Measurements from ENCODE around the gene ERF.

ERF gene

GRCh38 chr19:42203700-42204099 lies 51.2 kb downstream of the ERF start:
- DNase-seq (ENCODE audit: low read depth): no peak
- TF ChIP-seq, protein P1, sequence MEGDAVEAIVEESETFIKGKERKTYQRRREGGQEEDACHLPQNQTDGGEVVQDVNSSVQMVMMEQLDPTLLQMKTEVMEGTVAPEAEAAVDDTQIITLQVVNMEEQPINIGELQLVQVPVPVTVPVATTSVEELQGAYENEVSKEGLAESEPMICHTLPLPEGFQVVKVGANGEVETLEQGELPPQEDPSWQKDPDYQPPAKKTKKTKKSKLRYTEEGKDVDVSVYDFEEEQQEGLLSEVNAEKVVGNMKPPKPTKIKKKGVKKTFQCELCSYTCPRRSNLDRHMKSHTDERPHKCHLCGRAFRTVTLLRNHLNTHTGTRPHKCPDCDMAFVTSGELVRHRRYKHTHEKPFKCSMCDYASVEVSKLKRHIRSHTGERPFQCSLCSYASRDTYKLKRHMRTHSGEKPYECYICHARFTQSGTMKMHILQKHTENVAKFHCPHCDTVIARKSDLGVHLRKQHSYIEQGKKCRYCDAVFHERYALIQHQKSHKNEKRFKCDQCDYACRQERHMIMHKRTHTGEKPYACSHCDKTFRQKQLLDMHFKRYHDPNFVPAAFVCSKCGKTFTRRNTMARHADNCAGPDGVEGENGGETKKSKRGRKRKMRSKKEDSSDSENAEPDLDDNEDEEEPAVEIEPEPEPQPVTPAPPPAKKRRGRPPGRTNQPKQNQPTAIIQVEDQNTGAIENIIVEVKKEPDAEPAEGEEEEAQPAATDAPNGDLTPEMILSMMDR (conservative IDR thresholded peaks at IDR 0.05; ENCODE audit: low read depth, low read length): no peak
- H3K4me3 ChIP-seq (ENCODE audit: low read length): no peak overlapping the region

GRCh38 chr19:42202290-42202880 lies 52.5 kb downstream of the ERF start:
- H3K4me3 ChIP-seq (ENCODE audit: low read length): no peak overlapping the region
- DNase-seq (ENCODE audit: low read depth): no peak
- TF ChIP-seq, protein P1 (conservative IDR thresholded peaks at IDR 0.05; ENCODE audit: low read depth, low read length): no peak

DNA sequence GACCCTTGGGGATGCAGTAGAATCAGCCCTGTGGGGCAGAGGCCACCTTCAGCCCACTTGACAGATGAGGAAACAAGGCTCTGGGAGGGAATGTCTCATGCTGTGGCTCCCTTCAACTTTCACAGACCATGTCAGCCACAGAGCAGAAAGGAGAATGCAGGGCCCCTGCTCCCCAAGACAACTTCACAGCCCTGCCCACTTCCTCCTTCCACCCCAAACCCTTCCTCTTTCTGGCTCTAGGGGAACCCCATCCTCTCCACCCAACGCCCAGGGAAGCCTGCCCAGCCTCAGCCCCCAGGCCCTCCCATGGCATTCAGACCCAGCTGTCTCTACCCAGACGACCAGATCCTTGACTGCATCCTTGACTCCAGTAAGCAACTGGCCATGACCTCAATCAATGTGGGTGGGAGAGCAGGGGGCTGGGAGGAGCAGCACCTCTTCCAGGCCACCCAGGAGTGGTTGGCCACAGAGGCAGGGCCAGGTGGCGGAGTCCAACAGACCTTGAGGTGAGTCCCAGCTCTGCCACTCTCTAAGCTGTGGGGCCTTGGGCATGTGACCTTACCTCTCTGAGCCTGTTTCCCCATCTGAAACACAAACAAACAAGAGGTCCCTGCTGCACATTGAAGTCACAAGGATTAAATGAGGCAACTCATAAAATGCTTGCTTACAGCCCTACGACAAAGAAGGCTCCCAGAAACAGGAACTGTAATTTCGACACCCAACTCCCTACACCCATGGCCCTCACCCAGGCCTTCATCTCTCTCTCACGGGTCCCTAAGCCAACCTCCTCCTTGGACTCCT lies 53.2 kb downstream of the ERF start:
- TF ChIP-seq, protein P1 (conservative IDR thresholded peaks at IDR 0.05; ENCODE audit: low read depth, low read length): no peak
- H3K4me3 ChIP-seq (ENCODE audit: low read length): no peak overlapping the region
- DNase-seq (ENCODE audit: low read depth): no peak

- no peak for DNase-seq (ENCODE audit: low read depth)
- no peak overlapping the region for H3K4me3 ChIP-seq (ENCODE audit: low read length)
- TF ChIP-seq, protein P1 (conservative IDR thresholded peaks at IDR 0.05; ENCODE audit: low read depth, low read length): no peak
These were observed 54.7 kb downstream of the ERF start for GRCh38 chr19:42200116-42200715.

- no peak overlapping the region for H3K4me3 ChIP-seq (ENCODE audit: low read length)
- no peak for DNase-seq (ENCODE audit: low read depth)
- TF ChIP-seq, protein P1 (conservative IDR thresholded peaks at IDR 0.05; ENCODE audit: low read depth, low read length): no peak
These were observed 55.4 kb downstream of the ERF start for GRCh38 chr19:42199440-42200115.

- no peak for DNase-seq (ENCODE audit: low read depth)
These were observed 56.1 kb downstream of the ERF start for GRCh38 chr19:42198676-42199439.

More at GRCh38 chr19:42198676-42199439, 56.1 kb downstream of the ERF start:
- TF ChIP-seq, protein P1 (conservative IDR thresholded peaks at IDR 0.05; ENCODE audit: low read depth, low read length): no peak
- no peak overlapping the region for H3K4me3 ChIP-seq (ENCODE audit: low read length)

Data from retinal pigment epithelial cell (primary cell).